DOHH2 (cell line): Measurements from ENCODE around the gene SLFNL1.

Experiments used
- H3F3A ChIP-seq: fragments of 200-600 bp; sonication (generic), shearing (Covaris generic); 2 replicates; pipeline ENCODE4 v1.6.0; 2016; ENCODE audit warnings: antibody characterized with exemption, mild to moderate bottlenecking; ENCODE audit not compliant: control insufficient read depth, insufficient read depth
- H3K27ac ChIP-seq: fragments of 200-600 bp; sonication (generic); 2 replicates; pipeline ENCODE4 v1.5.1; 2014; ENCODE audit warnings: low read depth, mild to moderate bottlenecking, low read length, moderate library complexity
- H3K27me3 ChIP-seq: fragments of 200-600 bp; sonication (generic); 2 replicates; pipeline ENCODE4 v1.6.1; 2014; ENCODE audit warnings: mild to moderate bottlenecking, low read length, mixed read lengths; ENCODE audit not compliant: control insufficient read depth
- H3K36me3 ChIP-seq: fragments of 200-600 bp; sonication (generic); 2 replicates; pipeline ENCODE4 v1.6.1; 2014; ENCODE audit warnings: mild to moderate bottlenecking, low read length, moderate library complexity, mixed read lengths; ENCODE audit not compliant: control insufficient read depth
- H3K4me1 ChIP-seq: fragments of 200-600 bp; sonication (generic); 2 replicates; pipeline ENCODE4 v1.6.1; 2014; ENCODE audit warnings: mild to moderate bottlenecking, low read length, mixed read lengths; ENCODE audit not compliant: control insufficient read depth
- H3K4me2 ChIP-seq: fragments of 200-600 bp; sonication (generic); 2 replicates; pipeline ENCODE4 v1.6.0; 2014; ENCODE audit warnings: mild to moderate bottlenecking, low read length, moderate library complexity
- H3K4me3 ChIP-seq: fragments of 200-600 bp; sonication (generic); 2 replicates; pipeline ENCODE4 v1.5.1; 2014; ENCODE audit warnings: mild to moderate bottlenecking, low read length, mixed read lengths
- H3K79me2 ChIP-seq: fragments of 200-600 bp; sonication (generic); 2 replicates; pipeline ENCODE4 v1.6.1; 2014; ENCODE audit warnings: mild to moderate bottlenecking, low read length, mixed read lengths; ENCODE audit not compliant: control insufficient read depth
- H3K9me2 ChIP-seq: fragments of 200-600 bp; sonication (generic); replicated peaks from 2 replicates; pipeline ENCODE4 v1.6.1; 2014; ENCODE audit warnings: mild to moderate bottlenecking, low read length, mixed read lengths; ENCODE audit not compliant: control insufficient read depth
- H3K9me3 ChIP-seq: fragments of 200-600 bp; sonication (generic); 2 replicates; pipeline ENCODE4 v1.6.1; 2014; ENCODE audit warnings: antibody characterized with exemption, low read length, mixed read lengths; ENCODE audit not compliant: control insufficient read depth, insufficient read depth
- H4K20me1 ChIP-seq: fragments of 200-600 bp; sonication (generic); 2 replicates; pipeline ENCODE4 v1.6.0; 2014; ENCODE audit warnings: low read depth, mild to moderate bottlenecking, antibody characterized with exemption, low read length, moderate library complexity; ENCODE audit not compliant: control insufficient read depth, insufficient read depth
- CTCF ChIP-seq: fragments of 200-600 bp; sonication (generic); IDR thresholded peaks from one replicate; pipeline ENCODE4 v1.5.1; 2014; ENCODE audit warnings: antibody characterized with exemption, mild to moderate bottlenecking, low read depth, low read length; ENCODE audit not compliant: poor library complexity, severe bottlenecking
- EZH2phosphoT487 ChIP-seq: fragments of 200-600 bp; sonication (generic); IDR thresholded peaks from 2 replicates; pipeline ENCODE4 v1.6.1; 2017; ENCODE audit warnings: borderline replicate concordance, mild to moderate bottlenecking, antibody characterized with exemption, low read length, moderate library complexity, mixed read lengths

Gene SLFNL1

GRCh38 chr1:40983286-40983685 is 38.2 kb downstream of the SLFNL1 start:
- peaks cover 83% of the 10 kb centered on the region for H3K36me3 ChIP-seq
- H3K9me3 ChIP-seq: no peaks in the 10 kb centered on the region
- peaks cover 89% of the 10 kb centered on the region for H3K79me2 ChIP-seq
- H3F3A ChIP-seq: no peaks in the 10 kb centered on the region
- H3K4me3 ChIP-seq: no peak overlapping the region
- H4K20me1 ChIP-seq: peaks cover 37% of the 10 kb centered on the region; the same call in 1 of the 2 replicates
- no peak overlapping the region for H3K4me2 ChIP-seq
- no peaks in the 10 kb centered on the region for H3K27me3 ChIP-seq
- peaks cover 30% of the 10 kb centered on the region for H3K4me1 ChIP-seq
- TF ChIP-seq EZH2phosphoT487 (no peak), CTCF (no peak)
- H3K27ac ChIP-seq: no peak overlapping the region
- no peaks in the 10 kb centered on the region for H3K9me2 ChIP-seq

GRCh38 chr1:40982721-40983120 is 38.8 kb downstream of the SLFNL1 start:
- H3K4me2 ChIP-seq: peak overlapping the region; percentile 86
- no peak overlapping the region for H3K4me3 ChIP-seq
- peaks cover 85% of the 10 kb centered on the region for H3K79me2 ChIP-seq
- H3K27me3 ChIP-seq: no peaks in the 10 kb centered on the region
- no peak for TF ChIP-seq EZH2phosphoT487
- no peak for TF ChIP-seq CTCF
- no peaks in the 10 kb centered on the region for H3K9me2 ChIP-seq
- H3K36me3 ChIP-seq: peaks cover 77% of the 10 kb centered on the region
- H4K20me1 ChIP-seq: peaks cover 37% of the 10 kb centered on the region; the same call in 1 of the 2 replicates
- H3F3A ChIP-seq: no peaks in the 10 kb centered on the region
- H3K4me1 ChIP-seq: peaks cover 30% of the 10 kb centered on the region
- H3K9me3 ChIP-seq: no peaks in the 10 kb centered on the region
- H3K27ac ChIP-seq: no peak overlapping the region

GRCh38 chr1:40981691-40982448 is 39.7 kb downstream of the SLFNL1 start:
- no peaks in the 10 kb centered on the region for H3K9me3 ChIP-seq
- H3K4me2 ChIP-seq: peak overlapping the region; percentile 86
- peak overlapping the region; percentile 87 for H3K4me3 ChIP-seq
- no peaks in the 10 kb centered on the region for H3K27me3 ChIP-seq
- peaks cover 77% of the 10 kb centered on the region for H3K79me2 ChIP-seq
- H3K4me1 ChIP-seq: peaks cover 30% of the 10 kb centered on the region
- no peaks in the 10 kb centered on the region for H3F3A ChIP-seq
- peaks cover 69% of the 10 kb centered on the region for H3K36me3 ChIP-seq
- no peaks in the 10 kb centered on the region for H3K9me2 ChIP-seq
- H3K27ac ChIP-seq: no peak overlapping the region
- peaks cover 37% of the 10 kb centered on the region; the same call in 1 of the 2 replicates for H4K20me1 ChIP-seq
- TF ChIP-seq EZH2phosphoT487 (no peak), CTCF (no peak)
